Measurements from ENCODE around the gene MCL1. TPM values are rescaled to one million over a fixed set of nuclear protein-coding genes. Genes with fewer than 3 reads are reported as not detected.
"Not testable (repeated sequence)": the region's sequence is repeated elsewhere in the genome, so short reads cannot be mapped to it uniquely, and the experiment has no call there.

MCL1 gene
- total RNA-seq, 2 donors from 2014 or later, result 161 to 168 TPM

DNA sequence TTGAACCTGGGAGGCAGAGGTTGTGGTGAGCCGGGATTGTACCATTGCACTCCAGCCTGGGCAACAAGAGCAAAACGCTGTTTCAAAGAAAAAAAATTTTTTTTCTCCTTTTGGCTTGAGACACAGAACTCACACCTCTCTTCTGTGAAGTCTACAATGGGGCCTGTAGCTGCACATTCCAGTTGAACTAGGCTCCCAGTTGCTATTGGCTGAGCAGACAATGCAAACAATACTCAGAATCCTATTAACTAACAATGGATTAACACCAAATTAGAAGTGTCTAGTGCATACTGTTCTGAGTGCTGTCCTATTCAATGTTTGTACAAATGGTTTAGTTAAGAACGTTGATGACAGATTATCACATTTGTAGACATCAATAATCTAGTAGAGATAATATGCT, 17.6 kb upstream of the MCL1 start:
- H3K4me3 ChIP-seq, result no peak overlapping the region
- H3K9me3 ChIP-seq, result no peaks in the 10 kb centered on the region
- no peaks in the 10 kb centered on the region for H3K27me3 ChIP-seq (replicated peaks; ENCODE audit: insufficient read depth)
- no peaks in the 10 kb centered on the region for H3K4me1 ChIP-seq (replicated peaks)
- no peaks in the 10 kb centered on the region for H3K36me3 ChIP-seq
- WGBS, result 31% methylated on average over 3 of the region's 3 CpGs
- TF ChIP-seq, protein P1, sequence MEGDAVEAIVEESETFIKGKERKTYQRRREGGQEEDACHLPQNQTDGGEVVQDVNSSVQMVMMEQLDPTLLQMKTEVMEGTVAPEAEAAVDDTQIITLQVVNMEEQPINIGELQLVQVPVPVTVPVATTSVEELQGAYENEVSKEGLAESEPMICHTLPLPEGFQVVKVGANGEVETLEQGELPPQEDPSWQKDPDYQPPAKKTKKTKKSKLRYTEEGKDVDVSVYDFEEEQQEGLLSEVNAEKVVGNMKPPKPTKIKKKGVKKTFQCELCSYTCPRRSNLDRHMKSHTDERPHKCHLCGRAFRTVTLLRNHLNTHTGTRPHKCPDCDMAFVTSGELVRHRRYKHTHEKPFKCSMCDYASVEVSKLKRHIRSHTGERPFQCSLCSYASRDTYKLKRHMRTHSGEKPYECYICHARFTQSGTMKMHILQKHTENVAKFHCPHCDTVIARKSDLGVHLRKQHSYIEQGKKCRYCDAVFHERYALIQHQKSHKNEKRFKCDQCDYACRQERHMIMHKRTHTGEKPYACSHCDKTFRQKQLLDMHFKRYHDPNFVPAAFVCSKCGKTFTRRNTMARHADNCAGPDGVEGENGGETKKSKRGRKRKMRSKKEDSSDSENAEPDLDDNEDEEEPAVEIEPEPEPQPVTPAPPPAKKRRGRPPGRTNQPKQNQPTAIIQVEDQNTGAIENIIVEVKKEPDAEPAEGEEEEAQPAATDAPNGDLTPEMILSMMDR (IDR thresholded peaks at IDR 0.05), result no peak
- TF ChIP-seq POLR2A (IDR thresholded peaks at IDR 0.05), result no peak
- no peak for TF ChIP-seq POLR2AphosphoS5 (IDR thresholded peaks at IDR 0.05)
- no peak overlapping the region for H3K27ac ChIP-seq
- DNase-seq (ENCODE audit: low spot score), result no peak
- intact Hi-C loops (cut with DNase I), result no loop called here

DNA sequence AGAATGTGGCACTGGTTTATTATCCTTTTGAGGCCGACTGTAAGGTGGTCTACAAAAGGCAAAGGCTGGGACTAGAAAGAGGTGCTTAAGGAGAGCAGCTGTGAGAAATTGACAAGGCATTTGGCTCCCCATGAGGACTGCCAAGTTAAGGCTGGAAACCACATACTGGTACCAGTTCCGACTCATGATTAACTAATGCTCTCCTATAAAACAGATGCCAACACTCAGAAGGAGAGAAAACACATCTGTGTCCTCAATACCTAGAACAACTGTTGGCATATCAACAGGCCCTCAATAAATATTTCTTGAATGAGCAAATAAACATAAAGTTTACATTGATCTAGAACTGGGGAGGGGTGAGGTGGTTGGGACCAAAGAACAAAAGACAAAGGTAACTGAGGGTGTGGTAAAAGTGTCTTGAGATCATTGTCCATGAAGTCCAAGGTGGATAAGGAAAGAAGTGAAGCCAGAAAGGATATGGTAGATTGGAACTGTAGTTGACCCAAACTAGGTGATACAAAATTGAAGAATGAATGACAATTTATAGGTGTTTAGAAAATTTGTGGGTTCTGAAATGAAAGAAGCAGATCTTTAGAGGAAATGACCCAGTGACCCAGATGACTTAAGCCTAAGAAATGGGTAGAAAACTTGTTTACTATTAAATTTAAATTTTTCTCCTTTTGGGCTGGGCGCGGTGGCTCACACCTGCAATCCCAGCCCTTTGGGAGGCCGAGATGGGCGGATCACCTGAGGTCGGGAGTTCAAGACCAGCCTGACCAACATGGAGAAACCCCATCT, 16.9 kb upstream of the MCL1 start:
- H3K27me3 ChIP-seq (replicated peaks; ENCODE audit: insufficient read depth), result no peaks in the 10 kb centered on the region
- 90% methylated on average over 7 of the region's 7 CpGs for WGBS
- no peaks in the 10 kb centered on the region for H3K9me3 ChIP-seq
- H3K4me1 ChIP-seq (replicated peaks), result no peaks in the 10 kb centered on the region
- intact Hi-C loops (cut with DNase I), result no loop called here
- DNase-seq (ENCODE audit: low spot score), result no peak
- TF ChIP-seq POLR2A (IDR thresholded peaks at IDR 0.05), result no peak
- no peak for TF ChIP-seq POLR2AphosphoS5 (IDR thresholded peaks at IDR 0.05)
- TF ChIP-seq, protein P1 (IDR thresholded peaks at IDR 0.05), result no peak
- H3K27ac ChIP-seq, result no peak overlapping the region
- H3K36me3 ChIP-seq, result no peaks in the 10 kb centered on the region
- no peak overlapping the region for H3K4me3 ChIP-seq

DNA sequence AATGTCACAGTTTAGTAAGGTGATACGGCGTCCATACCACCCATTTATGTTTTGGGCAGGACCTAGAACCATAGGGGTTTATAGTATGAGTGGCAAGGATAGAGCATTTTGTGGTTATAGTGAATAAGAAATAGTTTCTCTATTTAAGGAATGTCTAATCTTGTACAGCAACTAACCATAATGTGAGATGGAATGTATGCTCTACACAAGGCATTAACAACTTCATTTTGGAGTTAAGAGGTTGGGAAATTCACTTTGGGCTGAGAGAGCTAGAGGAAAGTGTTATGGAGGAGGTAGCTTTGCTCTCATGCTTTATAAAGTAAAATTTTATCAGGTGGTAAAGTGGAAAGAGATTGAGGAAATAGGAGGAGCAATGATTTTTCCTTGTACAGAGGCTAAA, 3.0 kb upstream of the MCL1 start:
- Histone ChIP-seq H3K9me3 (no peaks in the 10 kb centered on the region), H3K4me1 (replicated peaks) (no peaks in the 10 kb centered on the region), H3K36me3 (no peaks in the 10 kb centered on the region), H3K27ac (no peak overlapping the region), H3K27me3 (replicated peaks; ENCODE audit: insufficient read depth) (no peaks in the 10 kb centered on the region), H3K4me3 (no peak overlapping the region)
- no peak for TF ChIP-seq POLR2AphosphoS5 (IDR thresholded peaks at IDR 0.05)
- TF ChIP-seq, protein P1 (IDR thresholded peaks at IDR 0.05), result no peak
- WGBS, result 68% methylated on average over 2 of the region's 2 CpGs
- intact Hi-C loops (cut with DNase I), result no loop called here
- DNase-seq (ENCODE audit: low spot score), result no peak

- H3K9me3 ChIP-seq; H3K36me3 ChIP-seq; intact Hi-C loops (cut with DNase I); H3K4me1 ChIP-seq (replicated peaks); H3K27me3 ChIP-seq (replicated peaks; ENCODE audit: insufficient read depth); H3K4me3 ChIP-seq; DNase-seq (ENCODE audit: low spot score); H3K27ac ChIP-seq: not testable (repeated sequence)
- WGBS, result 96% methylated on average over 14 of the region's 14 CpGs
These were observed 2.6 kb upstream of the MCL1 start for GRCh38 chr1:150581962-150582361.

- WGBS, result 97% methylated on average over 7 of the region's 7 CpGs
- intact Hi-C loops (cut with DNase I); H3K4me1 ChIP-seq (replicated peaks); H3K27ac ChIP-seq; H3K9me3 ChIP-seq; DNase-seq (ENCODE audit: low spot score); H3K36me3 ChIP-seq; H3K4me3 ChIP-seq; H3K27me3 ChIP-seq (replicated peaks; ENCODE audit: insufficient read depth): not testable (repeated sequence)
These were observed 2.0 kb upstream of the MCL1 start for GRCh38 chr1:150581437-150581836.

- H3K36me3 ChIP-seq; H3K4me3 ChIP-seq; H3K27me3 ChIP-seq (replicated peaks; ENCODE audit: insufficient read depth); H3K27ac ChIP-seq; intact Hi-C loops (cut with DNase I); DNase-seq (ENCODE audit: low spot score); H3K9me3 ChIP-seq; H3K4me1 ChIP-seq (replicated peaks): not testable (repeated sequence)
- 95% methylated on average over 3 of the region's 3 CpGs for WGBS
These were observed 1.6 kb upstream of the MCL1 start for GRCh38 chr1:150580966-150581365.

All from prostate gland (tissue), 2 donors.